Stimulated activated CD4-positive, alpha-beta T cell treated with anti-CD3 and anti-CD28 coated beads, Interleukin-4, amount 100 ng/mL, for 4 hours (primary cell): ENCODE results near the gene GCA.

ENCODE experiments used
- DNase-seq, 2 experiments: peaks; one replicate each; pipeline ENCODE4 v3.0.0-alpha.2; 2020

GCA gene

DNA sequence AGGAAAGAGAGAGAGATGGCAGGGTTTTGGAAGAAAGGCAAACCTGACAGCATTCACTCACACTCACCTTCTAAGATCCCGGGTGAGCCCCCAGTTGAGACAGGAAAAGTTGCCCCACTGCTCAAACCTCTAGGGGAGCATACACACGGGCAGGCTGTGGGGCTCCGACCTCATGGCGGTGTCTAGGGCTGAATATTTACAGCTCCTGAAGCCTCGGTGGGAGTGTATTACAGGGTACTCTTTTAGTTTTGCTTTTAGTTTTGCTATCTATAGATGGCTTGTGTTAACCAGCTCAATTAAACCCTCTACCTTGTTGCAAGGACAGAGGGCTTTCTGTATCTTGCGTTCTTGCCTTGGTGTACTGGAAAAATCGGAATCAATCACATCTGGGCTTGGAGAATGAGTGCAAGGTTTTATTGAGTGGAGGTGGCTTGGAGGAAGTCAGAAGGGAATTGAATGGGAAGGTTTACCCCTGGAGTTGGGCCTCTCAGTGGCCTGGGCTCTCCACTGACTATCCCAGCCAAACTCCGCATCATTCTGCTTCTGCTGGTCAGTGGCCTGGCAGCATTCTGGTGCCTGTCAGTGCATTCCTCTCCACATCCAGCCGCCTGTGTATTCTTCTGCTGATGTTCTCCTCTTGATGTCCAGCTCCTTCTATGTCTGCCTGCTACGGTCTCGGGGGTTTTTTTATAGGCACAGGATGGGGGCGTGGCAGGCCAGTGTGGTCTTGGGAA lies 15.3 kb upstream of the GCA start:
- DNase-seq = no peak

DNA sequence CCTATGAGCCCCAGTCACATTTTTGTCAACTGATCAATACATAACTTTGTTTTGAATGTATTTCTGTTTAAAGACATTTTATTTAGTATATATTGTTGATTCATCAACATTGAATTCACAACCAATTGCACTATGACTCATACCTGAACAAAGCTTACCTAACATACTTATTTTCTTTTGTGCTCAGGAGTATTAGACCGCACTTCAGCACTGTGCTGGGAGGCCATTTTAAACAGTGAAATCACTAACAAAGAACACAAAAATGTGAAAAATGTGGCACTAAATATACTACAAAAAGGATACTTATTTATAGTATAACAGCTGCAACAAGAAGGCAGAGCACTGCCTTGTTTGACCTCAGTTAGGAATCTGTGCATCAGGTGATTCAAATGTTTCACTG lies 13.1 kb upstream of the GCA start:
- no peak for DNase-seq

DNA sequence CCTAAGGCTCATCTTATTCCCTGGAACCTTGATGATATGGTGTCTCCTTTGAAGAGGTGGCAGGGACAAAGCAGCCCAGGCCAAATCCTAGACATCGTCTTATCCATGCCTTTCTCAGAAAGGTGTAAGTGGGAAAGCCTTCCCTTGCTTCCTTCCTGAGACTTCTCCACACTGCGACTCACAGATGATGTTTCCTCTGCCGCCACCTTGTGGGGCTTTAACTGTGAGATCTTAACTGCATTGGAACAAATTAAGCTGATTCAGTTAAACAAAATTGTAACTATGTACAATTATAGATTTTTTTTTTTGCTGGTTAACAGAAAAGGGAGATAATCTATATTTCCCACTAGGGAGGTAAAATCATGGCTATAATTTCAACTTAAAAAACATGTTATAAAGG lies 10.0 kb upstream of the GCA start:
- DNase-seq = peak in 1 of 2 experiments; percentile 15

DNA sequence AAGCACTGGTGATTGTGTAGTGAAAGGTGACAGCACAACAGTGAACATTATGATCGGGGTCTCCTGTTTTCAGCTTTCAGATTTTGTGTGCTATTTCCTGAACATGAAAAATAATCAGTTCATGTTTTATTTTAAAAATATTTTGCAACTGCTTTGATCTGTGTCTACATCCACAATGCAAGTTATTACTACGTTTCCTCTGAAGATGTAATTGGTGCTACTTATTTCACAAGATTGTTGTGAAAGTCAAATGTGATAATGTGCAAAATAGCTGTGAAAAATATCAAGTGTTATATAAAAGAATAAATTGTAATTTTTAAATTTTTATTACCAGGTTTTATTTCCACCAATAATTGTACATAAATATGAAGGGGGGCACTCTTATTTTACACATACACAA lies 6.1 kb upstream of the GCA start:
- DNase-seq = no peak

DNA sequence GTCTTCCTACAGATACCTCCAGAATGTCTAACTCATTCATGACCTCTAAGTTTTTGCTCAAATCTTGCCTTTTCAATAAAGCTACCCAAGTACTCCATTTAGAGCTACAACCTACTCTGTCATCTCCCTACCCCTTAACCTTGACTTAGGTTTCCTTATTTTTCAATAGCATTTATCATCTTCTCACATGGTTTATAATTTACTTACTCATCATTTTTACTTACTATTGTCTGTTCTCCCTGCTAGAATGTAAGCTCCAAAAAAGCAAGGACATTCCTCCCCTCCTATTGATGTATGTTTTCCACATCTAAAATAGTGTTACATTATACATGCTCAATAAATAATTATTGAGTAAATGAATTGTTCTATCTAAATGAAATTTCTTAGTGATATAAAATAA lies 3.1 kb upstream of the GCA start:
- DNase-seq = no peak

DNA sequence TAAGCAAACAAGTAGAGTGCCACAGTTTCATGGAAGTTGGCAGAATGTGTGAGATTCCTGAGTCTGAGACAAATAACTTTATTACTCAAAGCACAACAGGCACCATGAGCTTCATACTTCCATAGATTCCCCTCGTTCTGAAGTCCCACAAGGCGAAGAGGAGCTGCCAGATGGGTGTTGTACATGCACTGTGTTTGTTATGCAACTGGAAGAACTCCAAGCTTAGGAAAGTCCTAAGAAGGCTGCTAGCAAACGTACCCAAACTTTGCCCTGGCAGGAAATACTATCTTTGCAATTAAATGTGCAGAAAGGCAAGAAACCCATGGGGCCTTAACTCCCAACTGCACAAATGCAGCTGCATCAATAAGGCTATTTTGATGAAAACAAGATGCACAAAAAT lies 1.6 kb upstream of the GCA start:
- no peak for DNase-seq

DNA sequence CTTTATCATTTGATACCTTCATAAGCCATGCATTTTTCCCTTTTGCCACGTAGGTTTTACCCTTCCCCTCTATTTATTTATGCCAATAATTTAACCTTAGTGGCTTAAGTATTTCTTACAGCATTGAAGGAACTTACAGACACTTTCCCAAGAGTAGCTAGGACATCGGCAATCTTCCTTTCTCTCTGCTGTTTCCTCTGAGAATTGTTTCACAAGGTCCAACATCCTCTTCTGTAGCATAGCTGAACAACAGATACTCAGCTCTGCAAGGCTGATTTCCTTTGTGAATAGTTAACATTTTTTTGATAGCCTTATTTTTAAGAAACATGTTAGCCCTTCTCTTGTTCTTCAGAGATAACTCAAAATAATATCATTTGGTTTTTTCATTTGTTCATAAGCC lies 1.1 kb upstream of the GCA start:
- DNase-seq = no peak

DNA sequence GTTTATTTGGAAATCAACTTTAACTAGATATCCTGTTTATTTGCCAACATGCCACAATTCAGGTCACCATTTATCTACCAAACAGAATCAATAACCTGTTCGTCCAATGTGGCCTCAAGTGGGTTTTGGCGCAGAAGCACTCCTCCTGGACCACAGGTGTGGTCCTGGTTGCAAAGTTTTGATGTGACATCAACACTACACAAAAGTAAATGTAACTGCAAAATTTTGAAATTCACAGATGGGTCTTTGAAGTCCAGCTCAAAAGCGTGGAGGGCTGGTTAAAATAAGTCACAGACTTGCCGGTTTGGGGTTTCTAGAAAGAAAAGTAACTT lies 474 bp upstream of the GCA start:
- DNase-seq = no peak

DNA sequence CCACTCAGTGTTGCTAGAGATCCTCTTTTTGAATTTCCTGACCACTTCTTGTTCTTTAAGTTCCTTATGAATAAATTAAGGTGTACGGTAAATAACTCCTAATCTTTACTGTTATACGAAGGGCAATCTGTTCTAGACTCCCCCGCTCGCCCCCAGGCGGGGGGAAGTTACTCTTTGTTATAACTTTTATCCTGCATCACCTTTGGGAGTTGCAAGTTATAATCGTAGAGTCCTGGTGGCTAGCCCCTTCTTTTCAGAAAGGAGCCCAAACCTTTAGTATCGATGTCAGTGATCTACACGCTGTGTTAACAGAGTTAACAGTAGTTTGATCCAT lies 652 bp downstream of the GCA start:
- no peak for DNase-seq

DNA sequence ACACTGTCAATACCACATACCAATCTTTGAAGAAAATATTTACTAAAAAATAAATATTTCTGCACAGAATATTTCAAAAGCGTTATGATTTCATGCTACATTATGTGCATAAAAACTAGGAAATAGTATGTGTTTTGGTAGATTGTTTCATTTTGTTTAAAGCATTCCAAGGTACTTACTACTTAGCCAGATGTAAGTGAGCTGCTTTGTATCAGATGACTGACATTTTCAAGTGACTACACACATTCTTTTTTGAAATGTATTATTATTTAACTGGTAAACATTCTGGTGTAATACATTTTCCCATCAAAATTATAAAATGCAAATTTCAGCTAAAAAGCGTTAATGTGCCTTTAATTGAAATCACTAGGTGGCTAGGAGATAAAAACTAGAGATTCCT lies 21.5 kb downstream of the GCA start:
- no peak for DNase-seq

DNA sequence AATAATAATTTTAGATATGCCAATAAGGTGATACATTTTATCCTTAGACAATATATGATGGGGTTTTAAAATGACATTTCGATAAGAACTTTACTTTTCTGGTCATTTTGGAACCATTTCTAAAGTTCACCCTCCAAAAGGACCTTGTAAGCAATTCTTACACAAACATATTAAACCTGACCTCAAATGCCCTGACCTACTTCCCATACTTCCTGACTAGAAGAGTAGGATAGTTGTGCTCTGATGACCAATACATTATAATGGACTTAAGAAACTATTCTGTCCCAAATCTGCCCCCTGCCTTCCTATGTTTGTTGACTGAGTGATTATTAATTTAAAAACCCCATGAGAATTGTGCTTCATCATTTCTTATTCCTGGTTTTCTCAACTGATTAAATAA lies 24.6 kb downstream of the GCA start:
- no peak for DNase-seq

DNA sequence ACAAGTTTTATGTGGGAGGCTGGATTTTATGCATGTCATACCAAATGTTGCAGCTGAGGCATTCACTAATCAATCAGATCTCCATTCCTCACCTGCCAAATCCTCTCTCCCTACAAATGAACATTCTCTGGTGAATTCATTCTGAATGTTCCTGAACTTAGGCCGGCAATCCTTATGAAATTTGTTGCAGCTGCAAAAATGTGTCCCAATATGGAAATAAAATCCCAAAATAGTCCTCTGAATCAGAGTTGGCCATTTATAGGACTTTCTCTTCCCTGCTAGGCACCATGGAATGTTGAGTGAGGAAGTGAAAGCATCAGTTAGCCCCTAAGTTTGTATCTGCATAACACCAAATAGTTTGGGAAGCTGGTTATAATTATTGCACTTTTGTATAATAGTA lies 25.6 kb downstream of the GCA start:
- no peak for DNase-seq

DNA sequence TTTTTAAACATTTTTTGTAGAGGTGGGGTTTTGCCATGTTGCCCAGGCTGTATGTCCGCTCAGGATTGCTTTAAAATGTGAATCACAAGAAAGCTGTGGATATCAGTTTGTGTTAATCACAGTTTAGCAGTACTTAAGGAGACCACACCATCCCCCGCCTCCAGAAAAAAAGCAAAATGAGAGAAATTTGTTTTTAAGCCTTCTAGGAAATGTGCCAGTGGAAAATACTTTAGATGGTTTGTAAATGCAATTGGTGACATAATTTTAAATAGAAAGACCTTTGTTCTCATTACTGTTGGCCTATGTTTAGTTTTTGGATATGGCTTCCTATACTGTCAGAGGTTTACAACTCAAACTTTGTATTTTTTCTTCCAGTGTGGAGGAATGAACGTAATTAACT lies 27.0 kb downstream of the GCA start:
- DNase-seq = no peak

DNA sequence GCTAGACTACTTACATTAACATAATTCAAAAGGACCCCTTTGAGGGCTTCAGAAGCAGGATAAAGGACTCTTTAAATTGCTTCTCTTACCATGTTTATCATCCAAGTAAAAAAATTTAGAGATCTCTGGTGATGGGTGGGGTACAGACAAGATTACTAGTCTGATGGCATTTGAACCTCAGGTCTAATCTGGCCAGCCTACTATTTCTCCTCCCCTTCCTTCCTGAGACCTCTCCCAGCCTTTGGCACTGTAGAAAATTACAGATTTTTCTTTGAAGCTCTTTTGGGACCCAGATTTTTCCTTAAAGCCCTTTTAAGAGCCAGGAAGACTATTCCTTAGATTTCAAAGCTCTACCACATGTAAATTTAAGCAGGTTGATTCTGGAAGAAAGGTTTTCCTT lies 28.9 kb downstream of the GCA start:
- no peak for DNase-seq

DNA sequence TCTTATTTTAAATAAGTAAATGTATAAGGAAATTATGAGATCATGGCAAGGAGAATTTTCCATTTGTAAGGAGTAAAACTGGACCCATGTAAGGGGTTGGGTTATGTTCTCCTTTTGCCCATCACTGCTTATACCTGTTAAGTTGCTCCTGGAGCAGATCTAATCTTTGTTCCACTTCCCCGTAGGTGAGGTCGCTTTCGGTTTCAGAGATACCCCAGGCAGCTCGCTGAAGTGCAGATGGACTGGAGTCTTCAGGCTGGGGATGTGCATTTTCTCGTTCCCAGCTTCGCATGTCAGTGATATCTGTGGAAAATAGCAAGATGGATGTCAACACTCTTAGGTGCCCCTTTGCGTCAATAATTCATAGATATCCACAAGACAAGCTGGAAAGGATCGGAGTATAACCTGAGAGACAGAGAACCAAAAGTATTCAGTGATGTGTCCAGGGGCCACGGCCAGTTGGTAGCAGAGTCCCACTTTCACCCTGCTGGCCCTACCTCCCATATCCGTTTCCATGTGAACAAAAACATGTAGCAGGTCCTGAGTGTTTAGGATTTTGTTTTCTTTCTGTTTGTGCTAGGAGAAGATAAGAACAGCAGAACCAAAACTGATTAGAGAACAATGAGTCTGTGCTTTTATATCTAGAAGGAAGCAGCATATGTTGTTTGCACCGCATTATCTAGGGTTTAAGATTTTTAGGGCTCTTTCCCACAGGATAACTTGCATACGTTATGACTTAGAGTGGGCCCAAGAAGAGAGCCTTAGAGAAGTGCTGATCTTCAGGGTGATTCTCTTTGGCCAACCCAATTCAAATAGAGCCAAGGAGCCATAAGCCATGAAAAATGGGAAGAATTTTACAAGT lies 36.0 kb downstream of the GCA start:
- DNase-seq = no peak

DNA sequence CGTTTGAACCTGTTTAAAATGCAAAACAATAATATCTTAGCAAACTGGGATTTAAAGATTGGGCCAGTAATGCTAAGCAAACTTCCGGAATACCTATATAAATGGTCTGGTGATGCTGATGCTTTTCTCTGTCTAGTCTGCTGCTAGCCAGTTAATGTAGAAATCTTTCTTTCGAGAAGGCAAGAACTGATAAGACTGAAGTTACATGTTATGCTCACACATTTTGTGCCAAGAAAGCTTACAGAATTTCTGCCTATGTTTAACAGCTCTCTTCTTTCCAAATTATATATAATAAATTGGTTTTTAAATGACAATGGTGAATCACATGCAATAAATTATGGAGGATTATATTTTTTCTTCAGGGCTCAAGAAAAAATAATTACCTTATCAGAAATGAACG lies 37.9 kb downstream of the GCA start:
- no peak for DNase-seq

DNA sequence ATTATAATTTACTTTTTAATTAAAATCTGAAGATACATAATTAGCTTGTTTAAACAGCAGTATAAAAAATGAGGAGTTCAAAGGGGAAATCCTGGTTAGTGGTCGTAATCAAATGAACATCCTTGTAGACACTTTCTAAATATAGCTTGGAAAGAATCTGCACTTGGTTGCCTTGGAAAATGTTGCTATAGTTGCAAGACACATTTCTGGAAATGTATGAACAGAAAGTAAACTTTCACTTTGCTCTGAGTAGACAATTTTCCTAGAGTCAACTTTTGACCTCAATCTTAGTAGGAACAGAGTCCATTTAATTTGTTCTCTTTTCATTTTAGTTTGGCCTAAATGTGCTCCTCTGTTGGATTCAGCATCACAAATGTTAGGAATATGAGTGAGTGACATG lies 38.3 kb downstream of the GCA start:
- DNase-seq = no peak

DNA sequence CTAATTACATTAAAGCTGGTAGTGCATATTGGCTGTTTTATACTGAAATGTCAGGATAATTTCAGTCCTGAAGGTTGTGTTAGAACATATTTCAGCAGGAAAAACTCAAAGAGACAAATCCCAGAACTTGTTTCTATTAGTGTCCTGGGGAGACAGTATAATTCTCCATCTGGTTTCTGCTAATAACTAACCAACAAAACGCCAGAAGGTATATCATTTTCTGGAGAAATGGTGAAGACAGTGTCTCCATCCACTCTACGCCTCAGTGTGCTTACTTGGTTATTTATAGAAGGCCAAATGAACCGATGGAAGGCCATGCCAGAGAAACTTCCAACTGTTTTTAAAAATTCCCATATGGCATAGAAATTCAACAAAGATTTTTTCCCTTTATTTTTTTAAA lies 41.6 kb downstream of the GCA start:
- no peak for DNase-seq

DNA sequence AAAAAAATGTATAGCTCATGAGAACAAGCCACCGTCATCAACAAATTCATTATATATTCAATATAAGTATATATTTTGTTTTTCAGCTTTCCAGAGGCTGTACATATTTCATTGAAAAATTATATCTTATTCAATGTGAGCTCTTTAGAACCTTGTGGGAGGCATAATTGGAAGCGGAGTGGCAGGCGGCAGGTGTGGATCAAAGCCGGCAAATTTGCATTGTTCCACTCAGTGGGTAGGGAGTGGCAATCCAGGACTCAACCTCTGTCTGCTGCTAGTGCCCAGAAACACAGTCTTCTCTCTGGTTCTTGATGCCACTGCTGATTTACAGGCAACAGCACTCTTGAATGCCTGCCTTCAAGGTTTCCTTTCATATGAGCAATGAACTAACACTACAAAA lies 46.9 kb downstream of the GCA start:
- no peak for DNase-seq

DNA sequence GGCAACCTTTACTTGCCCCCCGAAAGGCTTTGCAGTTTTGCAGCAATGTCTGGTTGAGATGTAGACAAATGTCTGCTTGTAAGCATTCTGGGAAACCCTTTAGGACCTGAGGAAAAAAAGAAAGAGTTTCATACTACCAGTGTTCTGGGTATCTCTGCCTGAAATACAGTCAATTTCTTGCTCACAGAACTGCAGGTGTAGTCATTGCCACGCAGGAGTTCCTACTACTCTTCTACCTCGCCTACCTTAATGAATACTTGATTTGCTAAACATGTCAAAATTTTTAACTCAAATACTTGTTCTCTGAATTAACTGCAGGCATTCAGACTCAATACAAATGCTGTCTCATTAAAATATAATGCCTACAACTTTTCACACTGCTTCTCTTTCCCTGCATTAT lies 56.4 kb downstream of the GCA start:
- DNase-seq = no peak

DNA sequence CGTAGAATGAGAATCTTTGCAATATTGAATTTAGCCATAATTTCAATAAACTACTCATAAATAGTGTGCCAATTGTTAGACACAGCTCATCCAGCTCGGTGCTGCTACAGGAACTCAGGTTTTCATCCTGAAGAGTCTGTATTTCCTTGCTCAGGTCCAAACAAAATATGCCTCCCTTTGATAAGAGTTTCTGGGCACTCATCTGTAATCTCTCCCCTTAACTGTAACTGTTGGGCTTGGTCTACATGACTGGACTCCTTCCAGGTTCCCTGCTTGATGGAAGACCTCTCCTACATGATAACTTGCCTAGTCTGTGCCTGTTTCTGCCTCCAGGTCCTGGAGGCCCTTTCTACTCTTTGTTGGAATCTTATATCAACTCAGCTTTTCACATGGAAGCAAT lies 57.9 kb downstream of the GCA start:
- DNase-seq = no peak

DNA sequence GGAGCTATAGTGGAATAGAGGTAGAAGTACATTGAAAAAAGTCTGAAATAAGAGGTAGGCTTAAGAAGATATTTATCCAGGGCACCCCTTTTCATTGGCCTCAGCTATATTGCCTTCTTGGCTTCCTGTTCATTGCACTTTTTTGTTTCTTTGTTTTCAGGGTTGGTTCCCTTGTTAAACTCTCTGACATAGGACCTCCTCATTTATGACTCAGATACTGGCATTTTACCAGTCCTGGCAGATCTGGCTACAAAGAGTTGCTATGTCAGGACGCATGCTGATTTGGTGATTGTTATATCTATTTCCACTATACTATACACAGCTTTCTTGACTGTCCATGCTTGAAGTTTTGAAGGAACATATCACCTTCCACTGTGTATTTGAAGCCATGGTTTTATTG lies 60.0 kb downstream of the GCA start:
- DNase-seq = no peak
